ENCODE measurements around the gene NUBP2.

The NUBP2 gene

DNA sequence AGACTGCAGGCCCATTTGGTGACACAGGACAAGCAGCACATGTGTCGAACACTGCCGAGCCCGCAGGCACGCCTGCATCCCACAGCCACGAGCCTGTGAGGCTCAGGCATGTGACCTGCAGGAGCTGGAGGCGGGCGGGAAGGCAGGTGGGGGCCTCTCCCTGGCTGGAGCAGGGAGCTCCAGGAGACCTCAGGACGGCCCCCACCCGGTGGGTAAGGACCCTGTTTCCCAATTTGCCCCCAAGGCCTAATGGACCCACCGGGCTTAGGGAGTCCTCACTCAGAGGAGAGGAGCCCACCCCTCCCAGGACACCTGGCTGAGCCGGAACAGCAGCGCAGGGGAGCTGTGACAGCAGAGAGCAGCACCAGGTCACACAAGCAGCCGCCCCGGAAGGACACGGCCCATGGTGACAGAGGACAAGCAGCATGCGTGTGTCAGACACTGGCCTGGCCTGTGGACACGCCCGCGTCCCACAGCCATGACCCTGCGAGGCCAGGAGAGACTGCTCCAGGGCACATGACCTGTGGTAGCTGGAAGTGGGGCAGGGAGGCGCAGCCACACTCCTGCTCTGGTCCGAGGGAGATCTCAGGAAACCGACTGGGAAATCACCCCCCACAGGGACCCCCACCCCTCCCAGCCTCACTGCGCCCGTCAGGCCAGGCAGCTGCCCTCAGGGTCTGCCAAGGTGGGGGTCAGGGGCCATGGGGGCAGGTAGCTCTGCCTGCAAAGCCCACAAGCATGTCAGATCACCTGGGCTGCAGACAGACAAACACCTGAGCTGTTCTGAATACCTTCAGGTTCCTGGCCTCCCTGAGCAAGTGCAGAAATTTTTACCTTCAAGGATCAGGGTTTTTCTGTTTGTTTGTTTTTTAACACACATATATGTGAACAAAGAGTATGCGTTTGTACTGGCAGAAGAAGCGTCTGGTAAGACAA, 2.8 kb upstream of the NUBP2 start:
- Histone ChIP-seq H3K27me3 (no peaks in the 10 kb centered on the region), H3K36me3 (peaks cover 9% of the 10 kb centered on the region), H3K4me1 (no peaks in the 10 kb centered on the region), H3K9me3 (no peaks in the 10 kb centered on the region), H3K4me3 (ENCODE audit: low read depth, low read length) (no peak overlapping the region)
- TF ChIP-seq, protein P1, sequence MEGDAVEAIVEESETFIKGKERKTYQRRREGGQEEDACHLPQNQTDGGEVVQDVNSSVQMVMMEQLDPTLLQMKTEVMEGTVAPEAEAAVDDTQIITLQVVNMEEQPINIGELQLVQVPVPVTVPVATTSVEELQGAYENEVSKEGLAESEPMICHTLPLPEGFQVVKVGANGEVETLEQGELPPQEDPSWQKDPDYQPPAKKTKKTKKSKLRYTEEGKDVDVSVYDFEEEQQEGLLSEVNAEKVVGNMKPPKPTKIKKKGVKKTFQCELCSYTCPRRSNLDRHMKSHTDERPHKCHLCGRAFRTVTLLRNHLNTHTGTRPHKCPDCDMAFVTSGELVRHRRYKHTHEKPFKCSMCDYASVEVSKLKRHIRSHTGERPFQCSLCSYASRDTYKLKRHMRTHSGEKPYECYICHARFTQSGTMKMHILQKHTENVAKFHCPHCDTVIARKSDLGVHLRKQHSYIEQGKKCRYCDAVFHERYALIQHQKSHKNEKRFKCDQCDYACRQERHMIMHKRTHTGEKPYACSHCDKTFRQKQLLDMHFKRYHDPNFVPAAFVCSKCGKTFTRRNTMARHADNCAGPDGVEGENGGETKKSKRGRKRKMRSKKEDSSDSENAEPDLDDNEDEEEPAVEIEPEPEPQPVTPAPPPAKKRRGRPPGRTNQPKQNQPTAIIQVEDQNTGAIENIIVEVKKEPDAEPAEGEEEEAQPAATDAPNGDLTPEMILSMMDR (IDR thresholded peaks at IDR 0.05; ENCODE audit: low read depth, low read length): no peak
- DNase-seq: peak; percentile 14

DNA sequence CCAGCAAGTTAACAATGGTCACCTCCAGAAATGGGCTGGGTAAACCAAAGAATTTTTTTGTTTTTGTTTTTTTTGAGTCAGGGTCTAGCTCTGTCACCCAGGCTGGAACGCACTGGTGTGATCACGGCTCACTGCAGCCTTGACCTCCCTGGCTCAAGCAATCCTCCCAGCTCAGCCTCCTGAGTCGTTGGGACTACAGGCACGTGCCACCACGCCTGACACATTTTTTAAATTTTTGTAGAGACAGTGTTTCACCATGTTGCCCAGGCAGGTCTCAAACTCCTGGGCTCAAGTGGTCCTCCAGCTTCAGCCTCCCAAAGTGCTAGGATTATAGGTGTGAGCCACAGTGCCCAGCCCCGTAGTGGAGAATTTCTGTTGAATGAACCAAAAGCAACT, 2.1 kb upstream of the NUBP2 start:
- no peaks in the 10 kb centered on the region for H3K9me3 ChIP-seq
- H3K36me3 ChIP-seq: peaks cover 9% of the 10 kb centered on the region
- DNase-seq: no peak
- H3K4me3 ChIP-seq (ENCODE audit: low read depth, low read length): no peak overlapping the region
- H3K4me1 ChIP-seq: no peaks in the 10 kb centered on the region
- TF ChIP-seq, protein P1 (IDR thresholded peaks at IDR 0.05; ENCODE audit: low read depth, low read length): no peak
- H3K27me3 ChIP-seq: no peaks in the 10 kb centered on the region

DNA sequence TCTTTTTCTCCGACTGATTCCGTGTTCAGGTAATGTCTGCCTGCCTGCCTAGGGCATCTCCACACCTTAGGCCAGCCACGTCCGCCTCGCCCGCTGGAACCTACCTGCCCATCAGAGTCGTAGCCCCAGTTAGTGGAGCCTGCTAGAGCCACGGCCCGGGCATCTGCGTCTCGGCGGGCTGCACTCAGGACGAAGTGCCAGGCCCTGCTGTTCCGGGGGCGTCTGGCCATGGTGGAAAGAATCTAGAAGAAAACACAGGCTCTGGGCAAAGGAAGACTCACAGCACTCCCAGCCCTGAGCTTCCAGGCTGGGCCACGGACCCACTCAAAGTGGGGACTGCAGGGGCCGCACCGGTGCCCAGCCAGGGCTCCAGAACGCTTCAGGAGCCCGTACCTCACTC, 1.5 kb upstream of the NUBP2 start:
- Histone ChIP-seq H3K36me3 (peaks cover 9% of the 10 kb centered on the region), H3K4me3 (ENCODE audit: low read depth, low read length) (peak overlapping the region; percentile 71), H3K9me3 (no peaks in the 10 kb centered on the region), H3K4me1 (no peaks in the 10 kb centered on the region), H3K27me3 (no peaks in the 10 kb centered on the region)
- no peak for DNase-seq
- TF ChIP-seq, protein P1 (IDR thresholded peaks at IDR 0.05; ENCODE audit: low read depth, low read length): no peak

DNA sequence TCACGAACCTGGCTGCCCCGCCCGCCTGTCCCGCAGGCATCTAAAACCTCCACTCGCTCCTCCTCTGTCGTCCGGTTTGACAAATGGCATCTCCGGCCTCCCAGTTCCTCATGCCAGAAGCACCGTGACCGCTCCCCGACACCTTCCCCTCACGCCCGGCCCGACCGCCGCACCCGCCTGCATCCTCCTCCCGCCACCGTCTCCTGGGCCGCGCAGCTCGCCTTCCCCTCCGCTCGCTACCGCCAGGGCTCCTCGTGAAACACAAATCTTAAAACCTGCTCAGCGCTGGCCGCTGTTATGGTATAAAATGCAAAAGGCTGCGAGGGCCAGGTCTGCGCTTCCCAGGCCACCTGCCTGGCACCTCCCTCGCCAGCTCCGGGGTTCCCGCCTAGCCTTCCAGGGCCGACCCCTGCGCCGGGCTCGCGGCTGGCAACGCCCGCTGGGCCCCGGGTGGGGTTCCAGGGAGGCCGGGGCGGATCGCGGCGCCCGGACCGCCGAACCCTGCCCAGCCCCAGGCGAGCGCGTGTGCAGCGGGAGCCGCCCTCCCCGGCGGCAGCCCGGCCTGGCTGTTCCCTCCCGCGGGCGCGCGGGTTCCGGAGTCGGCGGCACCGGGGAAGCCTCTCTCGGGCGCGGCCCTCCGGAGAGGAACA, 877 bp upstream of the NUBP2 start:
- no peaks in the 10 kb centered on the region for H3K9me3 ChIP-seq
- H3K27me3 ChIP-seq: no peaks in the 10 kb centered on the region
- H3K36me3 ChIP-seq: peaks cover 15% of the 10 kb centered on the region
- peak; percentile 34 for DNase-seq
- TF ChIP-seq, protein P1 (IDR thresholded peaks at IDR 0.05; ENCODE audit: low read depth, low read length): no peak
- peak overlapping the region; percentile 71 for H3K4me3 ChIP-seq (ENCODE audit: low read depth, low read length)
- no peaks in the 10 kb centered on the region for H3K4me1 ChIP-seq

DNA sequence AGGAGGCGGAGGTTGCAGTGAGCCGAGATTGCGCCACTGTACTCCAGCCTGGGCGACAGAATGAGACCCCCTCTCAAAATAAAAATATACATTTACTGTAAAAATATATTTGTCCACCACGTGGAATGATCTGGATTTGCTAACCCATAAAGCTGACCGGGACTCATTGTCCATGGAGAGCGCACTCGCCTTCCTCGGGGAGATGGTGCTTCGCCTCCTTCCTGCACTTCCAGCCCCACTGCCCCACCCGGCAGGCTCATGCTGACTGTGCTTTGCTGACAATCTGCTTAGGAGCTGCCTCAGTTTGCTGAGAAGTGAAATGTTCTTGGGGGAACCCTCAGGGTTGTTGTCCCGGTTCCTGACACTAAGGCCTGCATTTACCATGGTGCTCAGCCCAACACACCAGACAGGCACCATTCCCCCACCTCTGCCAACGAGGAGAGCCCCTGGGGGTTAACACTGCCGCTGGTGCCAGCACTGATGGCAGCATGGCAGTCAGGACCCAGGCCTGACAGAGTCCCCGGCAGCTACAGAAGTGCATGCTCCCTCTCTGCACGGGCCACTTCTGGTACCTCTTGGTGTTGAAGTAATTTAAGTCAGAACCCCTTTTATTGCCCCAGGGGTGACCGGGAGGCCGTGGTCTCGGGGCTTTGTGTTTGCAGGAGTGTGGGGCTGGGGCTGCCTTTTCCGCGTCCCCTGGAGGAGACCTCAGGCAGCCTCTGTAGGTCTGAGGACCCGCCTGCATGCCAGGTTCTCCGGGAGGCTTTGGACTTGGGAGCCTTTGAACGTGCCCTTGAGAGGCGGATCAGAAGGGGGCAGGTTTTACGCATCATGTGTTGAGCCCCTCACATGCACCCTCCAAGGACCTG, 2.5 kb downstream of the NUBP2 start:
- Histone ChIP-seq H3K27me3 (no peaks in the 10 kb centered on the region), H3K4me1 (no peaks in the 10 kb centered on the region), H3K9me3 (no peaks in the 10 kb centered on the region), H3K4me3 (ENCODE audit: low read depth, low read length) (no peak overlapping the region), H3K36me3 (peaks cover 41% of the 10 kb centered on the region)
- no peak for DNase-seq
- TF ChIP-seq, protein P1 (IDR thresholded peaks at IDR 0.05; ENCODE audit: low read depth, low read length): no peak

Measured in BE2C (cell line).